GM12878 (cell line): ENCODE measurements around the gene MOXD1. TPM values are rescaled to one million over a fixed set of nuclear protein-coding genes. Genes with fewer than 3 reads are reported as not detected.

Source experiments
- EZH2 ChIP-seq: IDR thresholded peaks from 2 replicates; pipeline ENCODE4 v1.6.1; 2012; ENCODE audit warnings: low read depth, mild to moderate bottlenecking, control low read depth, inconsistent platforms, low read length, borderline replicate concordance; ENCODE audit not compliant: control insufficient read depth
- PAX8 ChIP-seq: fragments of 450-650 bp; IDR thresholded peaks from 2 replicates; pipeline ENCODE4 v1.6.1; 2017; ENCODE audit warnings: mild to moderate bottlenecking, moderate library complexity
- RUNX3 ChIP-seq: IDR thresholded peaks from 2 replicates; pipeline ENCODE4 v1.6.1; 2012; ENCODE audit warnings: low read length, inconsistent platforms
- SPI1 ChIP-seq: IDR thresholded peaks from 2 replicates; pipeline ENCODE4 v1.6.1; 2011; ENCODE audit warnings: low read depth, mild to moderate bottlenecking, low read length, moderate library complexity, borderline replicate concordance; ENCODE audit not compliant: insufficient read depth
- SRF ChIP-seq, 2 experiments: IDR thresholded peaks; 2 replicates each; pipeline ENCODE4 v1.6.1; 2011; ENCODE audit warnings: low read depth in 2 of 2, low read length in 2 of 2, mild to moderate bottlenecking in 1 of 2, moderate library complexity in 1 of 2
- TCF3 ChIP-seq: IDR thresholded peaks from 2 replicates; pipeline ENCODE4 v1.6.1; 2012; ENCODE audit warnings: low read depth, mild to moderate bottlenecking, low read length, borderline replicate concordance; ENCODE audit not compliant: insufficient read depth
- ZBED1 ChIP-seq: IDR thresholded peaks from 2 replicates; pipeline ENCODE4 v1.6.1; 2016; ENCODE audit warnings: borderline replicate concordance
- polyA plus RNA-seq, 11 experiments: library from polyadenylated mRNA; depleted of rRNA in 4 of 11; unstranded in 6 of 11; stranded (reverse) in 5 of 11; fragments of >200 nt; fragmentation: Nextera tagmentation in 4 of 11; fragmentation: Illumina TruSeq in 1 of 11; extraction: Ambion mirVana in 4 of 11; extraction: Trizol in 1 of 11; gene quantifications; 1 replicate in 1 of 11; 2 replicates in 10 of 11; pipeline versions ENCODE4 v1.2.1 to v1.2.3, GENCODE V29; 2011 to 2016; ENCODE audit warnings: inconsistent platforms in 2 of 11, missing spikeins in 2 of 11, low read depth in 1 of 11
- total RNA-seq, 4 experiments: library from RNA; depleted of rRNA in 3 of 4; stranded (reverse); fragments of >200 nt in 3 of 4; fragmentation: Illumina TruSeq in 1 of 4; extraction: Trizol in 1 of 4; gene quantifications; 2 replicates each; pipeline versions ENCODE4 v1.2.1 to v1.2.3, GENCODE V29; 2013 to 2021
- TF ChIP-seq, protein P1 (sequence below): fragments of 150-350 bp; IDR thresholded peaks from 2 replicates; pipeline ENCODE4 v1.6.1; 2016; ENCODE audit warnings: low read depth, low read length
- TF ChIP-seq, protein P2 (sequence below): IDR thresholded peaks from 2 replicates; pipeline ENCODE4 v1.6.1; 2012; ENCODE audit warnings: low read length, inconsistent platforms

MOXD1 gene
- total and polyA plus RNA-seq, 10 of the 15 experiments (the other 5 are each of a cell fraction or from before 2014, with no cell fraction given) = 0.03 to 2.1 (median 0.64) TPM

DNA sequence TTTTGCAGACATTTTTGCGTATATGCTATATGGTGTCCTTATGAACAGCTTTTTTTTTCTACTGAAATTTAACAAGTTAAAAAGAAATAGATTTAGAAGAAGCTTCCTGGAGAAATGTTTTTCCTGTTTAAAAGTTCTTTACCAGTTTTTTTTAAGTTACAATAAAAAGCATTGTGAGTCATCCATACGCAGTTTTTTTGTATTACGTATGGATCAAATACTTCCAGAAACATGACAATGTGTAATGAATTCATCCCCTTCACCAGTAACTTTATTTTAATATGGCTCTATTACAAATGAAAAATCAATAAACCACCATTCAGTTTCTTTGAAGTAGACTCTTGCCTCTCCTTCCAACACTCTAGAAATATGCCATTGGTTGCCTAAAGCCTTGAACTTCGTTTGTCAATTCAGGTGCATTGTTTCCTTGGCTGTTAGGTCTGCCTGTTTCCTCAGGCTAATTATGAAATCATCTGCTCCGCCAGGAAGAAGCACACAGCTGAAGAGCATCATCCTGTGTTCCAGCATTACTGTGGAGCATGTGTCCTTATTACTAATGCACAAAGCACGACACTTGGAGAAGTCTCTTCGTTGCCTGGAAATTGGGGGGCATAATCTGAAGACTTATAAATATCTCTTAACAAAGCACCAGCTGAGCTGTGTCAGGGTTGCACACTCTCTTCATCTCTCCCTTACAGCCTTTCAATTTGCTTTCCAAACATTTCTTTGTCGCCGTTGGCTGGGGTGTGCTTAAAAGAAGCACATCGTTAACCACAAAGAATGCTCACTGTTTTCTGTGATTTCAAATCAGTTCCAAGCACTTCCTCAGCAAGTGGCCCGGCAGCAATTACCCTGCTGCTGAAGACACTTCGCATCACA lies 9.6 kb downstream of the MOXD1 start (continued):
- TF ChIP-seq, protein P1, sequence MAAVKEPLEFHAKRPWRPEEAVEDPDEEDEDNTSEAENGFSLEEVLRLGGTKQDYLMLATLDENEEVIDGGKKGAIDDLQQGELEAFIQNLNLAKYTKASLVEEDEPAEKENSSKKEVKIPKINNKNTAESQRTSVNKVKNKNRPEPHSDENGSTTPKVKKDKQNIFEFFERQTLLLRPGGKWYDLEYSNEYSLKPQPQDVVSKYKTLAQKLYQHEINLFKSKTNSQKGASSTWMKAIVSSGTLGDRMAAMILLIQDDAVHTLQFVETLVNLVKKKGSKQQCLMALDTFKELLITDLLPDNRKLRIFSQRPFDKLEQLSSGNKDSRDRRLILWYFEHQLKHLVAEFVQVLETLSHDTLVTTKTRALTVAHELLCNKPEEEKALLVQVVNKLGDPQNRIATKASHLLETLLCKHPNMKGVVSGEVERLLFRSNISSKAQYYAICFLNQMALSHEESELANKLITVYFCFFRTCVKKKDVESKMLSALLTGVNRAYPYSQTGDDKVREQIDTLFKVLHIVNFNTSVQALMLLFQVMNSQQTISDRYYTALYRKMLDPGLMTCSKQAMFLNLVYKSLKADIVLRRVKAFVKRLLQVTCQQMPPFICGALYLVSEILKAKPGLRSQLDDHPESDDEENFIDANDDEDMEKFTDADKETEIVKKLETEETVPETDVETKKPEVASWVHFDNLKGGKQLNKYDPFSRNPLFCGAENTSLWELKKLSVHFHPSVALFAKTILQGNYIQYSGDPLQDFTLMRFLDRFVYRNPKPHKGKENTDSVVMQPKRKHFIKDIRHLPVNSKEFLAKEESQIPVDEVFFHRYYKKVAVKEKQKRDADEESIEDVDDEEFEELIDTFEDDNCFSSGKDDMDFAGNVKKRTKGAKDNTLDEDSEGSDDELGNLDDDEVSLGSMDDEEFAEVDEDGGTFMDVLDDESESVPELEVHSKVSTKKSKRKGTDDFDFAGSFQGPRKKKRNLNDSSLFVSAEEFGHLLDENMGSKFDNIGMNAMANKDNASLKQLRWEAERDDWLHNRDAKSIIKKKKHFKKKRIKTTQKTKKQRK = no peak
- no peak for TF ChIP-seq PAX8
- TF ChIP-seq ZBED1 = no peak
- TF ChIP-seq, protein P2, sequence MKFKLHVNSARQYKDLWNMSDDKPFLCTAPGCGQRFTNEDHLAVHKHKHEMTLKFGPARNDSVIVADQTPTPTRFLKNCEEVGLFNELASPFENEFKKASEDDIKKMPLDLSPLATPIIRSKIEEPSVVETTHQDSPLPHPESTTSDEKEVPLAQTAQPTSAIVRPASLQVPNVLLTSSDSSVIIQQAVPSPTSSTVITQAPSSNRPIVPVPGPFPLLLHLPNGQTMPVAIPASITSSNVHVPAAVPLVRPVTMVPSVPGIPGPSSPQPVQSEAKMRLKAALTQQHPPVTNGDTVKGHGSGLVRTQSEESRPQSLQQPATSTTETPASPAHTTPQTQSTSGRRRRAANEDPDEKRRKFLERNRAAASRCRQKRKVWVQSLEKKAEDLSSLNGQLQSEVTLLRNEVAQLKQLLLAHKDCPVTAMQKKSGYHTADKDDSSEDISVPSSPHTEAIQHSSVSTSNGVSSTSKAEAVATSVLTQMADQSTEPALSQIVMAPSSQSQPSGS = no peak
- no peak for TF ChIP-seq SPI1
- no peak for TF ChIP-seq TCF3
- TF ChIP-seq RUNX3 = no peak
- TF ChIP-seq SRF (IDR thresholded peaks at IDR 0.05; ENCODE audit: low read depth in 2 of 2, low read length in 2 of 2) = no peak
- TF ChIP-seq EZH2 = no peak
- TF ChIP-seq, all 136 proteins: peak for 0
